Lower leg skin (tissue), 4 donors: ENCODE data around the gene SEMA6C. TPM values are rescaled to one million over a fixed set of nuclear protein-coding genes. Genes with fewer than 3 reads are reported as not detected.

ENCODE experiments used
- DNase-seq, 2 donors: peaks; one replicate each; pipeline ENCODE4 v3.0.0-alpha.2; 2019; ENCODE audit warnings: low spot score in 2 of 2
- H3K4me3 ChIP-seq: fragments of 200-600 bp; sonication (generic); 2 replicates; pipeline ENCODE4 v1.5.1; 2017; ENCODE audit warnings: mild to moderate bottlenecking, low read depth; ENCODE audit not compliant: poor library complexity, severe bottlenecking
- POLR2A ChIP-seq, 2 donors: fragments of 450-650 bp; IDR thresholded peaks; one replicate each; pipeline ENCODE4 v1.6.1; 2016 to 2017; ENCODE audit warnings: antibody characterized with exemption in 2 of 2, mild to moderate bottlenecking in 1 of 2, moderate library complexity in 1 of 2
- WGBS, 2 donors: methylation state at CpG; one replicate each; pipeline ENCODE4 v1.1.5; 2018; 5-methylcytosine and 5-hydroxymethylcytosine counted together
- intact Hi-C: fragments of 100-400 bp; cut with DNase I; formaldehyde crosslinking; loops from one replicate; pipeline ENCODE4 v1.15.0; 2023; ENCODE audit warnings: low total_unique reads
- total RNA-seq, 4 donors: library from RNA; depleted of rRNA; stranded (reverse); fragments of >200 nt; gene quantifications; one replicate each; pipeline ENCODE4 v1.1.0, GENCODE V29; 2016
- TF ChIP-seq, protein P1 (sequence below), 3 donors: fragments of 450-650 bp; IDR thresholded peaks; one replicate each; pipeline ENCODE4 v1.5.1; 2016; ENCODE audit warnings: antibody characterized with exemption in 3 of 3, mild to moderate bottlenecking in 3 of 3, moderate library complexity in 2 of 3

The SEMA6C gene
- total RNA-seq, 4 donors from 2014 or later = 9.7 to 30.4 (median 14.3) TPM

DNA sequence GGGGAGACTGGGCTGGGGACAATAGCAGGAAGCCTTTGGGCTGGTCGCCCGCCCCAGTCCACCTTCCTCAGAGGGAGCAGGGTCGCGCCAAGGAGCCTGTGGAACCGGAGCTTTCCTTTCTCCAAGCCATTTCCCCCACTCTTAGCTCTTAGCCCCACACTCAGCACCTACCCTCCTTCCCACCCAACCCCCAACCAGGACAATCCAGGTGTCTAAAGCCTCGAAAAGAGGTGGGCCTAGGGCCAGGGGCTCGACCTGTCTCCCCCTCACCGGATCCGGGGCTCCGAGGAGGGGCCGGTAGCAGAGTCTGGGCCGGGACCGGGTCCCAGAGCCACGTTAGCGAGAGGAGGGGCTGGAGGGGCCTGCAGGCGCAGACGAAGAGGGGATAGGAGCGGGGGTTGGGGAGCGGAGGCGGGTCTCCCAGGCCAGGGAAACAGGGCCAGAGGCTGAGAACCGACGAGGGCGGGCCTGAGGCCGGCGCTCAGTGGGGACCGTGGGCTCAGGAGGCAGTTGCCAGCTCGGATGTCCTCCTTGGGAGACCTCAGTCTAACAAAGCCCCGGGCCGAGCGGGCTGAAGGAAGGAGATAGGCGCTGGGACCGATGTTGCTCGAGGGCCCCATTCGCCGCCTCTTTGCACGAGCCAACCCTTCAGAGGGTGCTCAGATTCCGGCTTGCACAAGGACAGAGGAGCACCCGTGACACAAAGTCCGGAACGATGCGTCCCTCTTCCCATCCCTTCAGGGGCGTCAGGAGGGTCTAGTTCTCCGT lies 943 bp downstream of the SEMA6C start:
- 14 to 16% methylated on average over 38 to 43 of the region's 43 CpGs for WGBS, 2 donors
- TF ChIP-seq, protein P1, sequence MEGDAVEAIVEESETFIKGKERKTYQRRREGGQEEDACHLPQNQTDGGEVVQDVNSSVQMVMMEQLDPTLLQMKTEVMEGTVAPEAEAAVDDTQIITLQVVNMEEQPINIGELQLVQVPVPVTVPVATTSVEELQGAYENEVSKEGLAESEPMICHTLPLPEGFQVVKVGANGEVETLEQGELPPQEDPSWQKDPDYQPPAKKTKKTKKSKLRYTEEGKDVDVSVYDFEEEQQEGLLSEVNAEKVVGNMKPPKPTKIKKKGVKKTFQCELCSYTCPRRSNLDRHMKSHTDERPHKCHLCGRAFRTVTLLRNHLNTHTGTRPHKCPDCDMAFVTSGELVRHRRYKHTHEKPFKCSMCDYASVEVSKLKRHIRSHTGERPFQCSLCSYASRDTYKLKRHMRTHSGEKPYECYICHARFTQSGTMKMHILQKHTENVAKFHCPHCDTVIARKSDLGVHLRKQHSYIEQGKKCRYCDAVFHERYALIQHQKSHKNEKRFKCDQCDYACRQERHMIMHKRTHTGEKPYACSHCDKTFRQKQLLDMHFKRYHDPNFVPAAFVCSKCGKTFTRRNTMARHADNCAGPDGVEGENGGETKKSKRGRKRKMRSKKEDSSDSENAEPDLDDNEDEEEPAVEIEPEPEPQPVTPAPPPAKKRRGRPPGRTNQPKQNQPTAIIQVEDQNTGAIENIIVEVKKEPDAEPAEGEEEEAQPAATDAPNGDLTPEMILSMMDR (IDR thresholded peaks at IDR 0.05) = no peak
- no peak for TF ChIP-seq POLR2A (IDR thresholded peaks at IDR 0.05)
- peak in 1 of 2 donors; percentile 90 for DNase-seq
- intact Hi-C loops = no loop called here
- peak overlapping the region; percentile 56 for H3K4me3 ChIP-seq

GRCh38 chr1:151144474-151145303 lies 1.7 kb downstream of the SEMA6C start:
- 56 to 58% methylated on average over 7 of the region's 7 CpGs for WGBS, 2 donors
- intact Hi-C loops = no loop called here
- H3K4me3 ChIP-seq = no peak overlapping the region
- DNase-seq = peak in 1 of 2 donors; percentile 73
- TF ChIP-seq, protein P1 (IDR thresholded peaks at IDR 0.05) = no peak
- no peak for TF ChIP-seq POLR2A (IDR thresholded peaks at IDR 0.05)

GRCh38 chr1:151143986-151144385 lies 2.4 kb downstream of the SEMA6C start:
- 64 to 75% methylated on average over 5 of the region's 5 CpGs for WGBS, 2 donors
- no peak overlapping the region for H3K4me3 ChIP-seq
- no peak for DNase-seq
- no peak for TF ChIP-seq POLR2A (IDR thresholded peaks at IDR 0.05)
- TF ChIP-seq, protein P1 (IDR thresholded peaks at IDR 0.05) = no peak
- intact Hi-C loops = no loop called here

DNA sequence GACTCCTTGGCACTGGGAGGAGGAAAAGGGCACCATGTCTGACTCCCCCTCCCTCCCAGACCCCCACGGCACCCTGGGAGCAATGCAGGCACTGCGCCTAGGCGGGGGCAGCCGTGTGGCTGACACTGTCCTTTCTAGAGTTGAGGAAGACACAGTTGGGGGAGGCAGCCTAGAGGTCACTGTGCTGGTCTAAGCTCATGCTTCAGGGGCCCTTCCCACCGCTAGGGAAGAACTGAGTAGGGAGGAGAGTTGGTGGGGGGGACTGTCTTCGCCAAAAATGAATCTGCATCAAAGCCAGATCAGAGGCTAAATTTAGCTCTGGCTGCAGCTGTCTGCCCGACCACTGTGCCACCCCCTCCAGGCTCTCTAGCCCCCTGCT lies 3.4 kb downstream of the SEMA6C start:
- 84 to 90% methylated on average over 7 of the region's 7 CpGs for WGBS, 2 donors
- intact Hi-C loops = no loop called here
- H3K4me3 ChIP-seq = no peak overlapping the region
- TF ChIP-seq, protein P1 (IDR thresholded peaks at IDR 0.05) = no peak
- no peak for TF ChIP-seq POLR2A (IDR thresholded peaks at IDR 0.05)
- no peak for DNase-seq

- peak in 1 of 2 donors; percentile 58 for DNase-seq
- TF ChIP-seq, protein P1 (IDR thresholded peaks at IDR 0.05) = no peak
- TF ChIP-seq POLR2A (IDR thresholded peaks at IDR 0.05) = no peak
- intact Hi-C loops = no loop called here
- no peak overlapping the region for H3K4me3 ChIP-seq
- 74 to 76% methylated on average over 5 of the region's 5 CpGs for WGBS, 2 donors
Observed at GRCh38 chr1:151142411-151143056, 3.9 kb downstream of the SEMA6C start.
